WI38 (cell line): ENCODE data around the gene GIMAP8.
"Not testable (repeated sequence)": the region's sequence is repeated elsewhere in the genome, so short reads cannot be mapped to it uniquely, and the experiment has no call there.

Experiments
- H3K4me3 ChIP-seq: 2 replicates; pipeline ENCODE4 v1.5.1; 2011; ENCODE audit warnings: low read depth, mild to moderate bottlenecking, control low read depth, low read length
- TF ChIP-seq, protein P1 (sequence below): IDR thresholded peaks from 2 replicates; pipeline ENCODE4 v1.5.1; 2012; ENCODE audit warnings: low read depth, mild to moderate bottlenecking, control low read depth, low read length

GIMAP8 gene

DNA sequence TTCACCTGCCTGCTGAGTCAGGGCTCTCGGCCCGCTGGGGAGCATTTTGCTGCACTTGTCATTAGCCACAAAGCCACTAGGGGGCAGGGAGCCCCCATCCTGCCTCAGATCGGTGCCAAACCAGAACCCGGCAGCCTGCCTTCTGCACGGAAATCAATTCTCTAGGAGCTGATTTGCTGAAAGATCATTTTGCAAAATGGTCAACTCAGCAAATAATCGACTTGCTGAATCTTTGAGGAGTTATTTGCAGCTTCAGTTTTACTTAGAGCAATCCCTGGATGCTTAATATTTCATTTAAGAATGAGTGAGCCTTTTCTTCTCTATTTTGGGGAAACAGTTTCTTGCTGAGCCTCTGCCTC is 1.7 kb upstream of the GIMAP8 start:
- TF ChIP-seq, protein P1, sequence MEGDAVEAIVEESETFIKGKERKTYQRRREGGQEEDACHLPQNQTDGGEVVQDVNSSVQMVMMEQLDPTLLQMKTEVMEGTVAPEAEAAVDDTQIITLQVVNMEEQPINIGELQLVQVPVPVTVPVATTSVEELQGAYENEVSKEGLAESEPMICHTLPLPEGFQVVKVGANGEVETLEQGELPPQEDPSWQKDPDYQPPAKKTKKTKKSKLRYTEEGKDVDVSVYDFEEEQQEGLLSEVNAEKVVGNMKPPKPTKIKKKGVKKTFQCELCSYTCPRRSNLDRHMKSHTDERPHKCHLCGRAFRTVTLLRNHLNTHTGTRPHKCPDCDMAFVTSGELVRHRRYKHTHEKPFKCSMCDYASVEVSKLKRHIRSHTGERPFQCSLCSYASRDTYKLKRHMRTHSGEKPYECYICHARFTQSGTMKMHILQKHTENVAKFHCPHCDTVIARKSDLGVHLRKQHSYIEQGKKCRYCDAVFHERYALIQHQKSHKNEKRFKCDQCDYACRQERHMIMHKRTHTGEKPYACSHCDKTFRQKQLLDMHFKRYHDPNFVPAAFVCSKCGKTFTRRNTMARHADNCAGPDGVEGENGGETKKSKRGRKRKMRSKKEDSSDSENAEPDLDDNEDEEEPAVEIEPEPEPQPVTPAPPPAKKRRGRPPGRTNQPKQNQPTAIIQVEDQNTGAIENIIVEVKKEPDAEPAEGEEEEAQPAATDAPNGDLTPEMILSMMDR, result peak; percentile 87
- no peak overlapping the region for H3K4me3 ChIP-seq

DNA sequence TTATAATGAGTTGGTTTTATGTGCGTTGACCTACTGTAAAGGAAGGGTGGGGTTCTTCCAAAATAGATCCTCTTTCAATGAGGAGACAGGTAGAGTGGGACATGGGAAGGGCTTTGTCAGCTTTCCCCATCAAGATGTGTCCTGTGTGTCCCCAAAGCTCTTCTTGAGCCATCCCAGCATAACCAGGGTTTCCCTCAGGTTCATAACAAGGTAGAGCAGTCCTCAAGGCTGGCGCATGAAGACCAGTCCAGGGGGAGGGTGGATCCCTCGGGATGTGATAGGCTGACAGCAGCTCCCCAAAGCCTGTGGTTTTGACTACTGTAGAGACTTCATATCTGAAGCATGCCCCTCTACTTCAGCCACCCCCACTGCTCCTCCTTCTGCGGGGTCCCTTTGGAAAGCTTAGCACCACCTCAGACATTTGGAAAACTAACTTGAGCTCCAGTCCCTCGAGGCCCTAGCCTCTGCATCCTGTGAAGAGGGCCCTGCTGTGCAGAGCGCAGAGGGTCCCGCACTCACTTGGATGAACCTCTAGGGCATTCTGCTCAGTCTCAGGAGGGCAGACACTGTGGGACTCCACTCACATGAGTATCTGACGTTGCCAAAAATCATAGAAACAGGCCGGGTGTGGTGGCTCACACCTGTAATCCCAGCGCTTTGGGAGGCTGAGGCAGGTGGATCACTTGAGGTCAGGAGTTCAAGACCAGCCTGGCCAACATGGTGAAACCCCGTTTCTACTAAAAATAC is 1.1 kb upstream of the GIMAP8 start:
- no peak overlapping the region for H3K4me3 ChIP-seq
- TF ChIP-seq, protein P1, result no peak

DNA sequence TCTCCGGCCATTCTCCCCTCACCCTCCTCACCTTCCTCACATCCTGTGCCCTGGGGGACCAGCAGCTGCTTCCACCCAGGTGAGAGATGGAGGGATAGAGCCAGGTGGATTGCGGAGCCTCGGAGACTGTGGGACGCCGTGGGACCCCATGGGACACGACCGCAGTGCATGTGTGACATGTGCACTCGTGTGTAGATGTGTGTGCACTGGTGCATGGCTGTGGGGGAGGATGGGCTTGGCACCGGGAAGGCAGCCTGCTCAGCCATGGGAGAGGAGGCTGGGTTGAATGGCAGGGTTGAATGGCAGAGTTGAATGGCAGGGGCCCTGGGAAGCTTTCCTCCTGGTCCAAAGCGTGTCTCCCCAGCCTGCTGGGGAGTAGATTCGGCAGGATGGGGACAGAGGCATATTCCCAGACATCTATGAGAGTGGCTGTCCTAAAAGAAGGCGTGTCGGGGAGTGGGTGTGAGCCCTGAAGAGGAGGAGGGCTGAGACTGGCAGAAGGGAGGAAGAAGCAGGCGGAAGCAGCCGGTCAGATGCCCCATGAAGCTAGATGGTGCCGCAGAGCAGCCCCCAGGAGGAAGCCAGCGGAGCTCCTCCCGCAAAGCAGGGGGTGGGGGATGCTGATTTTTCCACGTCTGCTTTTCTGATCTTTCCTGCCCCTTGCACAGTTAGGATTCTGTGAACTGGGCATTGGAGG is 815 bp downstream of the GIMAP8 start:
- no peak overlapping the region for H3K4me3 ChIP-seq
- TF ChIP-seq, protein P1, result no peak

DNA sequence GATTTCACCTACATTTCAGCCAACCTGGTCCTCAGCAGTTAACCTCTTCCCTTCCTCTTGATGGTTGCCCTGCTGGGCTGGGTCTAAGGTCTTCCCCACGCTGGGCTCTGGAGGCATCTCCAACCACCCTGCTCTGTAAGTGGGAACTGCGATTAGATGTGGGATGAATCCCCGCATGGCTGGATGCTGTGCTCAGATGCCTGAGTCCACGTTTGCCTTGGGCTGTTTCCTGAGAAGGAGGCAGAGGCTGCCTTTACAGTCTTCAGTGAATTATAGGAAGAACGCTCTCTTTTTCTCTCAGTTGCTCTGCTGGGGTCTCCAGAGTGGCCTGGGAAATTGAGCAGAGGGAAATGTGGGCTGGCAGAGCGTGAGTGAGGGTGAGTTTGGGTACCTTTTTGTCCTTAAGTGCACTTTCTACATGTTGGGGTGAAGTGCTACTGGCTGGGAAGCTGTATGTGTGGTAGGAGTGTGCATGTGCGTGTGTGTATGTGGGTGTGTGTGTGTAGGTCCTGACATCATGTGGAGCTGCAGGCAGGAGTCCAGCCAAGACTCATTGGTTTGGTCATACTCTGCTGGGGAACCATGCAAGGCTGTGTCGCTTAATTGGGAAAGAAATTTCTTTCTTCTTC is 1.5 kb downstream of the GIMAP8 start:
- TF ChIP-seq, protein P1, result no peak
- no peak overlapping the region for H3K4me3 ChIP-seq

DNA sequence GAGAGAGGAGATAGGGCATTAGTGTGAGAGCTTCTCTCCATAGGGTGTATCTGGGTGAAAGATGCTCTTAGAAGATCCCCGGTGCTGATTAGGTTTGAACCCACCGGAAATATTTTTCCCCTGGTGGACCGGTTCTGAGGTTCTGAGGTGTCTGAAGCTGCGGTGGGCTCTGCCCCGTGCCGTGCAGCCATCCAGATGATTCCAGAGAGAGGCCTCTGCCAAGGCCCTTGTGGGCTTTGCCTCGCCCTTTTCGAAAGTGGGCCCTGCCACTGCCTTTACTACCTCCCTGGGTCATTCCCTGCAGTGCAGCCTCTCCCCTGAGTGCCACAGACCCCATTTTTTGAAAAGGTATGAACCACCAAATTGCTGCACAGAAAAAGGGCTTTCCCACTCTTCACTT is 2.8 kb downstream of the GIMAP8 start:
- TF ChIP-seq, protein P1, result no peak
- no peak overlapping the region for H3K4me3 ChIP-seq

DNA sequence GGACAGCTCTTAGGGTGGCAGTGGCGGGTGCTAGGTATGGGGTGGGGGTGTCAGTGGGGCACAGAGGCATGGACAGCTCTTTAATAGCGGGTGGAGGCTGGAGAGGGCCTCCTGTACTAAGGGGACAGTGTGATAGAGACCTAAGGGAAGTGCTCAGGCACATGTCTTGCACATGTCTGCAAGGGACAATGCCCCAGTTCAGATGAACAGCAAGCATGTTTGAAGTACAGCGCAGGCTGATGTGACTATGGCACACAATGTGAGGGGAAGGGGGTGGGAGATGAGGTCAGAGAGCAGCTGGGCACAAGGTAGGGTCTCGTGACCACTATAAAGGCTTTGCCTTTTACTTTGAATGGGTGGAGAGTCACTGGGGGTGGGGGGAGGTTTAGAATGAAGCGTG is 3.5 kb downstream of the GIMAP8 start:
- TF ChIP-seq, protein P1, result no peak
- H3K4me3 ChIP-seq, result no peak overlapping the region

DNA sequence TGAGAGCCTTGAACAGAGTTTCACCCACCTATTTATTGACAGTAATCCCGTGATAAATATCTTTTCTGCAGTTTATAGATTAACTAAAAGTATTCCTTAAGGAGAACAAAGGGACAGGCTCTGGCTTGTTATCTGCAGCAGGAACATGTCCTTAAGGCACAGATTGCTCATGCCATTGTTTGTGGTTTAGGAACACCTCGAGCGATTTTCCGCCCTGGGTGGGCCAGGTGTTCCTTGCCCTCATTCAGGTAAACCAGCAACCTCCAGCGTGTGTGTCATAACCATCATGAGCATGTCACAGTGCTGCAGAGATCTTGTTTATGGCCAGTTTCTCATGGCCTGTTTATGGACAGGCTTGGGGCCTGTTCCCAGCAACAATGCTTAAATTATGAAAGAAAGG is 6.6 kb downstream of the GIMAP8 start:
- H3K4me3 ChIP-seq, result not testable (repeated sequence)
